Smooth muscle cell (in vitro differentiated cells): ENCODE results near the gene SLC24A3. TPM values are rescaled to one million over a fixed set of nuclear protein-coding genes. Genes with fewer than 3 reads are reported as not detected.

Experiments used
- DNase-seq: peaks from one replicate; lab custom pipeline; 2025; ENCODE audit not compliant: unreplicated experiment; lab: John Stamatoyannopoulos, UW
- H2AFZ ChIP-seq: fragments of 200-600 bp; sonication (generic); 2 replicates; pipeline ENCODE4 v1.6.0; 2016; ENCODE audit warnings: antibody characterized with exemption, low read depth, mild to moderate bottlenecking
- H3F3A ChIP-seq: fragments of 200-600 bp; sonication (generic); 2 replicates; pipeline ENCODE4 v1.6.0; 2017; ENCODE audit warnings: antibody characterized with exemption, low read depth
- H3K27ac ChIP-seq: fragments of 200-600 bp; sonication (generic); 2 replicates; pipeline ENCODE4 v1.5.1; 2016; ENCODE audit warnings: low read depth, mild to moderate bottlenecking
- H3K27me3 ChIP-seq: fragments of 200-600 bp; sonication (generic); 2 replicates; pipeline ENCODE4 v1.6.1; 2016; ENCODE audit warnings: low read depth, mild to moderate bottlenecking
- H3K36me3 ChIP-seq: fragments of 200-600 bp; sonication (generic); 2 replicates; pipeline ENCODE4 v1.5.1; 2016; ENCODE audit warnings: low read depth
- H3K4me1 ChIP-seq: fragments of 200-600 bp; sonication (generic); 2 replicates; pipeline ENCODE4 v1.5.1; 2016; ENCODE audit warnings: low read depth
- H3K4me2 ChIP-seq: fragments of 200-600 bp; sonication (generic); 2 replicates; pipeline ENCODE4 v1.6.0; 2016; ENCODE audit warnings: mild to moderate bottlenecking
- H3K4me3 ChIP-seq: fragments of 200-600 bp; sonication (generic); 2 replicates; pipeline ENCODE4 v1.5.1; 2016; ENCODE audit warnings: mild to moderate bottlenecking
- H3K79me2 ChIP-seq: fragments of 200-600 bp; sonication (generic); 2 replicates; pipeline ENCODE4 v1.6.0; 2016; ENCODE audit warnings: low read depth, mild to moderate bottlenecking
- H3K9ac ChIP-seq: fragments of 200-600 bp; sonication (generic); 2 replicates; pipeline ENCODE4 v1.6.0; 2016; ENCODE audit warnings: low read depth
- H3K9me3 ChIP-seq: fragments of 200-600 bp; sonication (generic); replicated peaks from 2 replicates; pipeline ENCODE4 v1.5.1; 2016; ENCODE audit warnings: low read depth
- H4K20me1 ChIP-seq: fragments of 200-600 bp; sonication (generic); 2 replicates; pipeline ENCODE4 v1.6.0; 2016; ENCODE audit warnings: low read depth
- CTCF ChIP-seq: fragments of 200-600 bp; sonication (generic); IDR thresholded peaks from 2 replicates; pipeline ENCODE4 v1.5.1; 2017; ENCODE audit warnings: borderline replicate concordance, mild to moderate bottlenecking, antibody characterized with exemption; ENCODE audit not compliant: insufficient read depth, poor library complexity, severe bottlenecking
- WGBS: methylation state at CpG from one replicate; pipeline ENCODE4 v1.1.7; 2016; ENCODE audit warnings: low lambda C conversion rate; 5-methylcytosine and 5-hydroxymethylcytosine counted together
- polyA plus RNA-seq: library from polyadenylated mRNA; unstranded; fragments of >200 nt; fragmentation: Nextera tagmentation; extraction: Ambion mirVana; gene quantifications from 2 replicates; pipeline ENCODE4 v1.2.1, GENCODE V29; 2016
- total RNA-seq: library from RNA; depleted of rRNA; stranded (reverse); fragments of >200 nt; gene quantifications from 2 replicates; pipeline ENCODE4 v1.2.3, GENCODE V29; 2014

Gene SLC24A3
- total and polyA plus RNA-seq, 2 experiments from 2014 or later, result 2.5 to 3.2 TPM

GRCh38 chr20:19301142-19301541 is 88.7 kb downstream of the SLC24A3 start:
- Histone ChIP-seq H3K4me3 (no peak overlapping the region), H2AFZ (no peak overlapping the region), H4K20me1 (no peaks in the 10 kb centered on the region), H3K27ac (no peak overlapping the region), H3K36me3 (no peaks in the 10 kb centered on the region), H3K9ac (no peak overlapping the region), H3K4me1 (no peaks in the 10 kb centered on the region), H3K9me3 (no peaks in the 10 kb centered on the region), H3K4me2 (no peak overlapping the region), H3K79me2 (no peaks in the 10 kb centered on the region), H3F3A (no peaks in the 10 kb centered on the region), H3K27me3 (no peaks in the 10 kb centered on the region)
- DNase-seq, result no peak
- 69% methylated on average over 2 of the region's 2 CpGs for WGBS
- TF ChIP-seq CTCF, result no peak

DNA sequence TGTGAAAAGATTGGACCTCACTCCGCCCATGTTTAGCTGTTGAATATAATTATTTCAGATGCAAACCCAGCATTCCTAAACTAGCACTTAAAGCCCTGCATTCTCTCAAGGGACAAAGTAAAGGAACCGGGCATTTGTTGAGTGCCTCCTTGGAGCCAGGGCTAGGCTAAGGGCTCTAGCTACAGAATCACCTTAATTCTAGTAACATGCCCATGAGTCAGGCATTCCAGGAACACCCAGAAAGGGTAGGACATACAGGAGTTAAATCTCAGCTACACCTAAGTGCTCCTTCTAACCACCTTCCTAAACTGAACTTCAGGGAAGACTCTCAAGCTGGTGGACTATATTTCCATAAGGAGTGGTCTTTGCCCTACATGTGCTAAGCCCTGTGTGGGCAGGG is 89.4 kb downstream of the SLC24A3 start:
- TF ChIP-seq CTCF, result no peak
- WGBS, result 84% methylated on average over 2 of the region's 2 CpGs
- H3K27ac ChIP-seq, result no peak overlapping the region
- H3K79me2 ChIP-seq, result no peaks in the 10 kb centered on the region
- H4K20me1 ChIP-seq, result no peaks in the 10 kb centered on the region
- DNase-seq, result no peak
- no peak overlapping the region for H3K4me2 ChIP-seq
- no peak overlapping the region for H3K9ac ChIP-seq
- H3K4me3 ChIP-seq, result no peak overlapping the region
- H3F3A ChIP-seq, result no peaks in the 10 kb centered on the region
- no peaks in the 10 kb centered on the region for H3K27me3 ChIP-seq
- no peaks in the 10 kb centered on the region for H3K9me3 ChIP-seq
- H3K36me3 ChIP-seq, result no peaks in the 10 kb centered on the region
- H2AFZ ChIP-seq, result no peak overlapping the region
- no peaks in the 10 kb centered on the region for H3K4me1 ChIP-seq

- Histone ChIP-seq H3K4me1 (no peaks in the 10 kb centered on the region), H3K9me3 (no peaks in the 10 kb centered on the region), H2AFZ (no peak overlapping the region), H3K4me3 (no peak overlapping the region), H4K20me1 (no peaks in the 10 kb centered on the region), H3F3A (no peaks in the 10 kb centered on the region), H3K27ac (no peak overlapping the region), H3K9ac (no peak overlapping the region), H3K4me2 (no peak overlapping the region), H3K79me2 (no peaks in the 10 kb centered on the region), H3K27me3 (no peaks in the 10 kb centered on the region), H3K36me3 (no peaks in the 10 kb centered on the region)
- 87% methylated on average over 3 of the region's 3 CpGs for WGBS
- TF ChIP-seq CTCF, result no peak
- no peak for DNase-seq
Observed at GRCh38 chr20:19302714-19303113, 90.3 kb downstream of the SLC24A3 start.

- H2AFZ ChIP-seq, result no peak overlapping the region
- H3K4me1 ChIP-seq, result no peaks in the 10 kb centered on the region
- H3K79me2 ChIP-seq, result no peaks in the 10 kb centered on the region
- H3F3A ChIP-seq, result no peaks in the 10 kb centered on the region
- no peaks in the 10 kb centered on the region for H4K20me1 ChIP-seq
- TF ChIP-seq CTCF, result no peak
- no peak overlapping the region for H3K4me2 ChIP-seq
- 88% methylated on average over 5 of the region's 5 CpGs for WGBS
- H3K27me3 ChIP-seq, result no peaks in the 10 kb centered on the region
- no peaks in the 10 kb centered on the region for H3K36me3 ChIP-seq
- no peak overlapping the region for H3K4me3 ChIP-seq
- no peaks in the 10 kb centered on the region for H3K9me3 ChIP-seq
- no peak for DNase-seq
- no peak overlapping the region for H3K9ac ChIP-seq
- no peak overlapping the region for H3K27ac ChIP-seq
Observed at GRCh38 chr20:19304389-19304788, 91.9 kb downstream of the SLC24A3 start.
